H9 (cell line): ENCODE data around the gene LRRK1. TPM values are rescaled to one million over a fixed set of nuclear protein-coding genes. Genes with fewer than 3 reads are reported as not detected.

Source experiments
- DNase-seq: peaks from one replicate; pipeline ENCODE4 v3.0.0-alpha.2; 2017
- H2AFZ ChIP-seq: one replicate; pipeline ENCODE4 v1.6.1; 2013; ENCODE audit warnings: mild to moderate bottlenecking, low read length, control low read depth, moderate library complexity
- H2AK5ac ChIP-seq: 2 replicates; pipeline ENCODE4 v1.6.1; 2013; ENCODE audit warnings: low read length, control low read depth, mixed read lengths; ENCODE audit not compliant: insufficient read length
- H2BK120ac ChIP-seq: one replicate; pipeline ENCODE4 v1.6.1; 2013; ENCODE audit warnings: low read depth, mild to moderate bottlenecking, low read length, control low read depth, inconsistent platforms; ENCODE audit not compliant: poor library complexity, severe bottlenecking
- H2BK12ac ChIP-seq: 2 replicates; pipeline ENCODE4 v1.6.1; 2013; ENCODE audit warnings: low read length, control low read depth, mixed read lengths, low read depth; ENCODE audit not compliant: insufficient read length
- H2BK15ac ChIP-seq: 2 replicates; pipeline ENCODE4 v1.6.1; 2013; ENCODE audit warnings: low read depth, low read length, control low read depth
- H2BK20ac ChIP-seq: one replicate; pipeline ENCODE4 v1.6.1; 2013; ENCODE audit warnings: low read depth, mild to moderate bottlenecking, low read length, control low read depth, inconsistent platforms; ENCODE audit not compliant: poor library complexity, severe bottlenecking
- H2BK5ac ChIP-seq: 2 replicates; pipeline ENCODE4 v1.6.1; 2013; ENCODE audit warnings: low read length, control low read depth, mixed read lengths; ENCODE audit not compliant: insufficient read length
- H3K14ac ChIP-seq: 2 replicates; pipeline ENCODE4 v1.6.1; 2013; ENCODE audit warnings: low read length, control low read depth; ENCODE audit not compliant: insufficient read depth
- H3K18ac ChIP-seq: 2 replicates; pipeline ENCODE4 v1.6.1; 2013; ENCODE audit warnings: low read depth, mild to moderate bottlenecking, mixed read lengths, low read length, control low read depth; ENCODE audit not compliant: insufficient read length
- H3K23ac ChIP-seq: 2 replicates; pipeline ENCODE4 v1.6.1; 2013; ENCODE audit warnings: low read length, control low read depth, mixed read lengths, low read depth; ENCODE audit not compliant: insufficient read length
- H3K23me2 ChIP-seq: 2 replicates; pipeline ENCODE4 v1.6.1; 2013; ENCODE audit warnings: low read depth, mild to moderate bottlenecking, mixed read lengths, low read length, control low read depth; ENCODE audit not compliant: insufficient read length, poor library complexity, severe bottlenecking
- H3K27ac ChIP-seq: 2 replicates; pipeline ENCODE4 v1.5.1; 2013; ENCODE audit warnings: low read length, control low read depth, mixed read lengths, low read depth; ENCODE audit not compliant: insufficient read length
- H3K27me3 ChIP-seq: 2 replicates; pipeline ENCODE4 v1.6.1; 2013; ENCODE audit warnings: low read length, control low read depth, inconsistent platforms; ENCODE audit not compliant: insufficient read depth
- H3K4ac ChIP-seq: 2 replicates; pipeline ENCODE4 v1.6.1; 2013; ENCODE audit warnings: low read depth, mild to moderate bottlenecking, control low read depth, inconsistent platforms, low read length, moderate library complexity
- H3K4me1 ChIP-seq: 2 replicates; pipeline ENCODE4 v1.6.1; 2013; ENCODE audit warnings: low read length, control low read depth, inconsistent platforms; ENCODE audit not compliant: insufficient read depth
- H3K4me2 ChIP-seq: 2 replicates; pipeline ENCODE4 v1.6.1; 2013; ENCODE audit warnings: low read length, control low read depth, mixed read lengths; ENCODE audit not compliant: insufficient read length, insufficient read depth
- H3K56ac ChIP-seq: 2 replicates; pipeline ENCODE4 v1.6.1; 2013; ENCODE audit warnings: low read depth, mild to moderate bottlenecking, mixed read lengths, low read length, control low read depth; ENCODE audit not compliant: insufficient read length
- H3K79me1 ChIP-seq: 2 replicates; pipeline ENCODE4 v1.6.1; 2013; ENCODE audit warnings: low read depth, mild to moderate bottlenecking, moderate library complexity, low read length, control low read depth, inconsistent platforms; ENCODE audit not compliant: insufficient read depth, poor library complexity, severe bottlenecking
- H3K79me2 ChIP-seq: 2 replicates; pipeline ENCODE4 v1.6.1; 2013; ENCODE audit warnings: low read length, control low read depth, inconsistent platforms; ENCODE audit not compliant: insufficient read depth
- H3K9ac ChIP-seq: 2 replicates; pipeline ENCODE4 v1.6.1; 2013; ENCODE audit warnings: low read length, control low read depth, mixed read lengths; ENCODE audit not compliant: insufficient read length; ENCODE audit errors: extremely low read depth
- H3K9me3 ChIP-seq: one replicate; pipeline ENCODE4 v1.6.1; 2013; ENCODE audit warnings: low read depth, low read length, inconsistent platforms; ENCODE audit not compliant: control insufficient read depth
- H3T11ph ChIP-seq: one replicate; pipeline ENCODE4 v1.6.1; 2013; ENCODE audit warnings: mild to moderate bottlenecking, low read length, control low read depth, inconsistent platforms
- H4K20me1 ChIP-seq: one replicate; pipeline ENCODE4 v1.6.1; 2013; ENCODE audit not compliant: control insufficient read depth, insufficient read length, insufficient read depth
- H4K5ac ChIP-seq: 2 replicates; pipeline ENCODE4 v1.6.1; 2013; ENCODE audit warnings: low read depth, mild to moderate bottlenecking, mixed read lengths, low read length, control low read depth; ENCODE audit not compliant: insufficient read length
- H4K8ac ChIP-seq: replicated peaks from 2 replicates; pipeline ENCODE4 v1.6.1; 2013; ENCODE audit warnings: low read length, control low read depth, mixed read lengths, low read depth; ENCODE audit not compliant: insufficient read length
- H4K91ac ChIP-seq: 2 replicates; pipeline ENCODE4 v1.6.1; 2013; ENCODE audit warnings: low read depth, mild to moderate bottlenecking, moderate library complexity, mixed read lengths, low read length, control low read depth; ENCODE audit not compliant: insufficient read length
- H3K27ac Mint-ChIP-seq, 3 experiments: 2 replicates in 2 of 3; 3 replicates in 1 of 3; pipeline ENCODE4 v1.8.0; 2020 to 2021; ENCODE audit warnings: mixed read lengths in 3 of 3, mild to moderate bottlenecking in 1 of 3, moderate library complexity in 1 of 3
- H3K27me3 Mint-ChIP-seq: 2 replicates; pipeline ENCODE4 v1.8.0; 2021; ENCODE audit warnings: low read depth, mild to moderate bottlenecking, moderate library complexity, mixed read lengths
- H3K36me3 Mint-ChIP-seq, 3 experiments: 2 replicates in 2 of 3; 3 replicates in 1 of 3; pipeline ENCODE4 v1.8.0; 2020 to 2021; ENCODE audit warnings: low read depth in 3 of 3, mixed read lengths in 3 of 3; ENCODE audit not compliant: insufficient read depth in 1 of 3
- H3K4me1 Mint-ChIP-seq, 2 experiments: 2 replicates each; pipeline ENCODE4 v1.8.0; 2020; ENCODE audit warnings: mixed read lengths in 2 of 2
- H3K4me3 Mint-ChIP-seq, 2 experiments: 2 replicates in 1 of 2; 3 replicates in 1 of 2; pipeline ENCODE4 v1.8.0; 2020 to 2021; ENCODE audit warnings: mild to moderate bottlenecking in 2 of 2, mixed read lengths in 2 of 2, moderate library complexity in 1 of 2
- H3K9me3 Mint-ChIP-seq, 2 experiments: 2 replicates in 1 of 2; 3 replicates in 1 of 2; pipeline ENCODE4 v1.8.0; 2020; ENCODE audit warnings: mild to moderate bottlenecking in 2 of 2, mixed read lengths in 2 of 2, moderate library complexity in 1 of 2
- CTCF ChIP-seq: fragments of 200-600 bp; sonication (generic); conservative IDR thresholded peaks from 3 replicates; pipeline ENCODE4 v1.8.0; 2021; ENCODE audit warnings: antibody characterized with exemption, mild to moderate bottlenecking
- WGBS: extraction: QIAGEN DNeasy Blood & Tissue Kit; methylation state at CpG from one replicate; pipeline ENCODE4 v1.1.7; 2013; ENCODE audit warnings: missing lambda C conversion rate, low lambda C conversion rate, mixed read lengths; ENCODE audit not compliant: insufficient read length; ENCODE audit errors: extremely low coverage; 5-methylcytosine and 5-hydroxymethylcytosine counted together
- total RNA-seq: library from RNA; stranded (reverse); gene quantifications from 2 replicates; pipeline ENCODE4 v1.2.1, GENCODE V29; 2021

LRRK1 gene
- total RNA-seq, 1 experiment from 2014 or later = 4.0 TPM

- Mint-ChIP-seq H3K4me1 (peaks cover 17 to 37% of the 10 kb centered on the region in 2 experiments), H3K36me3 (no peaks in the 10 kb centered on the region), H3K9me3 (no peaks in the 10 kb centered on the region), H3K27me3 (no peaks in the 10 kb centered on the region; the same call in 1 of the 2 replicates), H3K4me3 (no peak overlapping the region), H3K27ac (no peak overlapping the region)
- no peak overlapping the region for H2AK5ac ChIP-seq
- no peak overlapping the region for H3K18ac ChIP-seq
- H3K14ac ChIP-seq = no peak overlapping the region
- no peak overlapping the region for H4K91ac ChIP-seq
- no peak overlapping the region for H2BK20ac ChIP-seq
- H2BK12ac ChIP-seq = no peak overlapping the region
- H4K20me1 ChIP-seq = no peaks in the 10 kb centered on the region
- H3K9ac ChIP-seq = no peak overlapping the region
- no peak overlapping the region for H4K5ac ChIP-seq
- no peaks in the 10 kb centered on the region; the same call in 1 of the 2 replicates for H3K4me1 ChIP-seq
- H2BK120ac ChIP-seq = no peak overlapping the region
- H3K23me2 ChIP-seq = no peaks in the 10 kb centered on the region
- H3K23ac ChIP-seq = no peak overlapping the region
- no peak for DNase-seq
- H2BK5ac ChIP-seq = no peak overlapping the region
- no peak overlapping the region for H3K4me2 ChIP-seq
- no peak overlapping the region for H3T11ph ChIP-seq
- no peak overlapping the region for H3K27ac ChIP-seq
- no peaks in the 10 kb centered on the region for H3K9me3 ChIP-seq
- no peaks in the 10 kb centered on the region for H3K27me3 ChIP-seq
- no peak overlapping the region for H3K4ac ChIP-seq
- H2BK15ac ChIP-seq = no peak overlapping the region
- H3K79me1 ChIP-seq = no peaks in the 10 kb centered on the region
- no peak overlapping the region for H3K56ac ChIP-seq
- no peak overlapping the region for H4K8ac ChIP-seq
- no CpG with 5 or more reads among the region's 1 CpG for WGBS
- H2AFZ ChIP-seq = no peak overlapping the region
- TF ChIP-seq CTCF = no peak
- H3K79me2 ChIP-seq = no peaks in the 10 kb centered on the region
These were observed 197.5 kb downstream of the LRRK1 start for GRCh38 chr15:101116681-101116976.
